HG03045 (cell line): Measurements from ENCODE around the gene LHX2.

Experiments
- ATAC-seq: cut with Tn5 transposase; IDR thresholded peaks from one replicate; pipeline ENCODE4 v1.9.1; 2021; ENCODE audit warnings: mild to moderate bottlenecking, moderate library complexity; ENCODE audit not compliant: unreplicated experiment

Gene LHX2

DNA sequence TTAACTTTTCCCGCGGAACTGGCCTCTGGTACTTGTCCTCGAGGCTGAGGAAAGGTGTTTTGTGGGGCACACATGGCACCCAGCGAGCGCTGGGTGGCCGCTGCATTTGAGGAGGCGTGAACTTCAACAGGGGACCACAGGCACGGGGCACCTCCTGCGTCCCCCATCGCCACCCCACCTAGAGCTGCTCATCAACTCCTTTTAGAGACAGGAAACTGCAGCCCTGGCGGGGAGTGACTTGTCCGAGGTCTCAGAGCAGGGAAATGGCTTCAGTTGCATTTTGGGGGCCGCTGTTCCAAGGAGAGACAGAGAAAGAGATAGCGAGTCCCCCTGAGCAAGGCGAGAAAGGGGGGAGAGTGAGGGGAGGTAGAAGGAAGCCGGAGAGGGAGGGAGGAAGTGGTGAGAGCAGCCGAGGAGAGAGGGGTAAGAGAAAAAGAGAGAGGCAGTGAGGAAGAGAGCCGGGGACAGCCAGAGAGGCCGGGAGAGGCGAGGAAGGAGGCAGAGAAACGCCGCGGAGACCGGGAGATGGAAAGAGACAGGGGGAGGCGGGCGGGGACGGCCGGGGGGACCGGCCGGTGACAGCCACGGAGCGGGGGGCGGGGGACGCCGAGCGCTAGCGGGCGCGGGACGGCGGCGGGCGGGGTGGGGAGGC, 12.5 kb upstream of the LHX2 start:
- no peak for ATAC-seq

DNA sequence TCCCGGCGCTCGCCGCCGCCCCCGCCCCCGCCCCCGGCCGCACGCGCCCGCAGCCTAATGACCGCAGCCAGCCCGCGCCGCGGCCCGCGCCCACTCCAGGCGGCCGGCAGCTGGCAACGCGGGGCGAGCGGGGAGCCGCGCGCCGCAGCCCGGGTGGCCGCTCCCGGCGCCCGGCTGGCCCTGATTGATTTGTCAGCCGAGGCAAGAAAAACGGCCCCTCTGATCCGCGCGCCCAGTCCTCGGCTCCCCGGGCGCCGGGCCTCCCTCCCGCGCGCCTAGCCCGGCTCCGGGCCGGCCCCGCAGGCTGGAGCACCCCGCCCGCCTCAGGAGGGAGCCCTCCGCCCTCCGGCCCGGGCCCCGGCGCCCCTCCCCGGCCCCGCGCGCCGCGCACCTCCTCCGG, 11.9 kb upstream of the LHX2 start:
- ATAC-seq = no peak

DNA sequence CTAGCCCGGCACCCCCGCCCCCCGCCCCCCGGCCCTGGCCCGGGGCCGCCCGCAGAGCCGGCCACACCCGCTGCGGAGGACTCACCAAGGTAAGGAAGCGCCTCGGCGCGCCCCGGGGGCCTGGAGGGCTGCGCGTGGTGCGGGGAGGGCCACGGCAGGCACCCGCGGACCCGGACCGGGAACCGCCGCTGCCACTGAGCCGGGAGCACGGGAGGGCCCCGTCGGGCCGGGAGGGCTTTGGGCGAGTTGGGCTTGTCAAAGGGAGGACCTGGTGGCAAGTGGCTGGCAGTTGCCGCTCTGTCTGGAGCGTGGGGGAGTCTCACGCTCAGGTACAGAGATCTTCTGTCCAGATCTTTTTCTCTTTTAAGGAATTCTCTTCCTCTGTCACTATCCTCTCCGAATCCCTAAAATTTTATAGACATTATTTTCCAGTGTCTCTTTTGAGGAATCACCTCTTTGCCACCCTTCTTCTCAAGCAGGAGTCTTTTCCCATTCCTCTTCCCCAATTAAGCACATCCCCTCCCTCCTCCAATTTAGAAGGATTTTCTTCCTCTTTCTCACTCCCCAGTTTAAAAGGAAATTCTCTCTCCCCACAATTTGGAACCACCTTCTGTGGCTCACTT, 11.3 kb upstream of the LHX2 start:
- ATAC-seq = no peak

DNA sequence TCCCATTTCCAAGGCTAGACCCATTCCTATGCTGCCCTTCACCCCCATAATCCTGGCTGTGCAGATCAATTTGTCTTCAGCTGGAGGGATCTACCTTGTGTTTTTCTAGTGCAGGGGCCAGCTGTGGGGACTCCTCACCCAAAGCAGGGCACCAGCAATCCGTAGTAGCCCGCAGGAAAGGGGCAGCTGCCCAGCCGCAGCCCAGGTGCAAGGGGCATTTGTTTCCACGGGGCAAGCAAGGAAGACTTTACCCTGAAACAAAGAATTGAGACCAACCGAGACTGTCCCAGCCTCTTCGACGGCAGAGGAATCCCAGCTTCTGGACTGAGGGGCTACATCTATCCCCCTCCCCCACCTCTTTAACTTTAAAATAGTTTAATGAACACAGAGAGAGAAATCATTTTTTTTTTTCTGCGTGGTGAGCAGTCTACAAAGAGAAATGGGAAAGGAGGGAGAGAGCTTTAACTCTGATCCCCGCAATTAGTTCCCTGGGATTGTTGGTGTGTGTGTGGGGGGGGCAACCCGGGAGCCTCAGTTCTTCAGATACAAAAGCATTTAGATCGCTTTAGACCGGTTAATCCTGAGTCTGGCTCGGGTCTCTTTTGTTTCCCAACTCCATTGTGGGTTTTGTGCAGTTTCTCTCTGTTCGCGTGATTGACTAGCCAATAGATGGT, 10.6 kb upstream of the LHX2 start:
- no peak for ATAC-seq

DNA sequence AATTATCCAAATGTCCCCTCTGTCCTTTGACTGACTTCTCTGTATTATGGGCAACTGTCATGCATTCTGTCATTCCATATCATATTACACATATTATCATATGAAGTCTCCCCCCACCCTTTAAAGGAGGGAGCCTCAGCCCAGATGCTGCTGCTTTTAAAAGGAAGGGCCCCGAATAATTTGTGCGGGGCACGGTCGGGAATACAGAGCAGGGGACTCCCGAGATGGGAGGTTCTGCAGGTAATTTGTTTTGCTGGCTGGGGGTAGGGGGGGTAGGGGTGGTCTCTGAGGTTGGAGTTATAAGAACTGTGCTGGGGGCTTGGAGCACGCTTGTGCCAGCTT, 10.1 kb upstream of the LHX2 start:
- ATAC-seq = no peak

DNA sequence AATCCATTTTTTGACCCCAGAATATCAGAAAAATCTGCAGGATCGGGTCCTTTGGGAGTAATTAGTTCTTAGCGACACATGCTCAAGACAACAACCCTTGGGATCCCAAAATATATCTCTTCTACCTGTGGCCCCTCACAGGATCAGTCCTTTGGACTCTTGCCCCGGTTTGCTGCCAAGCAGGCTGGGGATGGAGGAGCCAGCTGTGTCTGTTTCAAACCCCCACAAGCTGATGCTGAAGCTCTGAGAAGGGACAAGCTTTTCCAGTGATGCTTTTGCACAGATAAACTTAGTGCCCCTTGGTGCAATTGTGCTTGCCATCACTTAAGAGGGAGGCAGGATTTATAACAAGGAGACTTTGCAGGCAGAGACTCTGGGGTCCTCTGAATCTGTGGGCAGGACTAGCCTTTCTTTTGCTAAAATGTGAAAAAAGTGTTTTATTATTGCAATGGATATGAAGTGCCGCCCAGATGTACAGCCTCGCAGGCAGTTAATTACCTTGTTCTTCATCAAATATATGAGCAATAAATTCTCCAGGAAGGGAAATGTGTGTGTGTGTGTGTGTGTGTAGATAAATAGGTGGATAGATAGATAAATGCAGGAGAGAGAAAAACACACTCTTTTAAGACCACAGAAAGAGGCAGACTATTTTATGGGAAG, 9.6 kb upstream of the LHX2 start:
- ATAC-seq = no peak

DNA sequence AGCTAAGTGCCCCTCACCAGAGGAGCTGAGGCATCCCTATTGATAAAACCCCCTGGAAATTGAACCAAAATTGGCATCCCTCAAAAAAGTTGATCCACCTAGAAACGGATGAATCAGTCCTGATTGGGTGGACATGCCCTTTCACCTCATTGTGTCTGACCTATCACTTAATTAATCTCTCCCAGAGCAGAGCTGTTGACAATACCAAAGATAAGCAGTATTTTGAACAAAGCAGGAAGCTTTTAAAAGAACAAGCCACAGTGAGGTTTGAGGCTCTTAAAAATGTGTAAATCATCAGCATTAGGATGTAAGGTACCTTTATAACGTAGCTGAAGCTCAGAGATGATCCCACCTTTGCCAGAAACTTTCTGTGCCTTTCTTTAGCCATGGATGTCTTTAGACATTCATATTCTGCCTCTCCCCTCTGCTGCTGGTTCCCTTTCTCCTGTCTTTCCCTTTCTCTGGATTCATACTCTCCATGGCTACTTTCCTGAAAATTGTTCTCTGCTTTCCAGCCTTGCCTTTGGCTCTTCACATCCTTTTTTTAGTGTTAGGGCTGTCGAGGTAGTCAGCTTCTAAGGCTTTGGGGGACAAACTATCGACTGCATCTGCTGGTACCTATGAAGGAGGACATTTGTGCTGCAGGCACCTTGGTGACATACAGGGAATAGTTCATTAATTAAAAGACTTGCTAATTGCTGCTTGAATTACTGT, 7.8 kb upstream of the LHX2 start:
- ATAC-seq = no peak

DNA sequence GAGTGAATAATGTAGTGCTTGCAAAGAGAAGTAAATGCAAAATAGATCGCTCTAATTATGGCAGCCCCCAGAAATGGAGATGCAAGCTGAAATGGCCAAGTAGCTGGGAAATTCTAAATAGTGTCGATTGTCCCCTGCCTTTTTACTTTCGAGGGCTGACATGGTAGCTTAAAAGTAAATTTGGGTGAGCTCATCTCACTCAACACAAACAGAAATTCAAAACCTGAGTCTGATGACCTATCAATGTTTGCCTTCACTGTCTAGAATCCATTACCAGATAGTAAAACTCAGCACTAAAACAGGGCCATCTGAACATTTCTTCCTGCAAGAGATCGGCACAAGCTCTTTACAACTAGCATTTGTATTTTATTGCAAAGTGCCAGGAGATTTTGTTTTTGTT, 7.0 kb upstream of the LHX2 start:
- no peak for ATAC-seq

DNA sequence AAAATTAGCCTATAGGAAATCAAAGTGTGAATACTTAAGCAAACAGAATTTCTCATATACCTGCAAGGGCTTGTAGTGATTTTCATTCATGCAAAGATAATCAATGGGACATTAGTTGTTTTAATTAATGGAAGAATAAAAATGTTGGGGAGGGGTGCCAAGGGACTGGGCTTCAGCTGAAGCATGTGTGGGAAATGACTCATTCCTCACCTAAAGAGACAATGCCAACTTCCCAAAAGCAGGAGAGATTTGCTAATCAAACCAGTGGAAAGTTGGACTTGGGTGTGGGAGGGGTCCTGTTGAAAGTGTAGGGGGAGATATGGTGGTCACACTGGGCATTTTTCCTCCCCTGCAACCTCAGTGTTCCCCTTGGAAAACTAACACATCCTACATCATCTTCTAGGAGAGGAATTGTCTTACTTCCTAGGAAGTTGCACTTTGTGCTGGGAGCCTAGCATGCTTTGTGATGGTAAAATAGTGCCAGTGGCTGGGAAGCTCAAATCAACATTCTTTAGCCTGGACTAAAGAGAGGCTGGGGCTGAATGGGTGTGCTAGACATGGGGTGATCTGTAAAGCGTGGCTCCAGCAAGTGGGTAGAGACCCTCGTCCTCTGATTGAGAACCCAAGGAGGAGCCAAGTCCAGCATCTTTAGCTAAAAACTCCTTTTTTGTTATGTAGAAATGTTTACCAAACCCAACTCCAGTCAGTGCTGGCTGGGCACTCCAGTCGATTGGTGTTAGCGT, 6.4 kb upstream of the LHX2 start:
- ATAC-seq = no peak

DNA sequence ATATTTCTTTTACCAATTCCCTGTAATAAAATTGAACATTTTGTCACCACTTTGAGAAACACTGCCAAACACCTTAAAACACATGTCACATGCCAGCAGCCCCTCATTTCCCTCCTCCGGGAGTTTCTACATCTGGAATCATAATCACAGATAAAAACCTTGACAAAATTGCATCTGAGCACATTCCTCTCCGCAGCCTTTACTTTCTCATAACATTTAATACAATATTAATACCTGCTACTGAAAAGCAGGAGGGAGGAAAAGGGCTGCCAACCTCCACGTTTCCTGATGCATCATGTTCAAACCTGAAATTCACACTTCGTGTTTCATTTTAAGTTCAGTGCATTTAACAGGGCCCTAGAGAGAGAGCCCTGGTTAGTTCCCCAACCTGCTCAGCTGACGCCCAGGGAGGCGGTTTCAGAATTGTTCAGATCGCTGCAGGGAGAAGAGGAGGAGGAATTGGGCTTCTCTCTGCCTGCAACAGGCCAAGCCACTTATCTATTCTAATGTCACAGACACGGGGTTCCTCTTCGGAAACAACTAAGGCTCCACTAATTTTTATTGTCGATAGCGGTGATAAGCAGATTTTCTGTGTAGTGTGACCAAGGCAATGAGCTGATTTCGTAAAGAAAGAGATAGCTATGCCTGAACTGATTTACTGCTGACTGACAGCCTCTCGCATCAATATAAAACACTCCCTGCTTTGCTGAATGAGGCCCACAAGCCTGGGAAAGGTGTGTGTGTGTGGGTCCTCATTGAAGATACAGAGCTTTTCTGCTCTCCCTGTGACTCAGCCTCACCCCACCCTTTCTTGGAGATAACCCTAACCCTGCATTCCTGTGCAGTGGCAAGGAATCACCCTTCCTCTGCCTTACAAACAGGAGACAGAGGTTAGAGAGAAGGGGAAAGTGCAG, 4.9 kb upstream of the LHX2 start:
- ATAC-seq = no peak

DNA sequence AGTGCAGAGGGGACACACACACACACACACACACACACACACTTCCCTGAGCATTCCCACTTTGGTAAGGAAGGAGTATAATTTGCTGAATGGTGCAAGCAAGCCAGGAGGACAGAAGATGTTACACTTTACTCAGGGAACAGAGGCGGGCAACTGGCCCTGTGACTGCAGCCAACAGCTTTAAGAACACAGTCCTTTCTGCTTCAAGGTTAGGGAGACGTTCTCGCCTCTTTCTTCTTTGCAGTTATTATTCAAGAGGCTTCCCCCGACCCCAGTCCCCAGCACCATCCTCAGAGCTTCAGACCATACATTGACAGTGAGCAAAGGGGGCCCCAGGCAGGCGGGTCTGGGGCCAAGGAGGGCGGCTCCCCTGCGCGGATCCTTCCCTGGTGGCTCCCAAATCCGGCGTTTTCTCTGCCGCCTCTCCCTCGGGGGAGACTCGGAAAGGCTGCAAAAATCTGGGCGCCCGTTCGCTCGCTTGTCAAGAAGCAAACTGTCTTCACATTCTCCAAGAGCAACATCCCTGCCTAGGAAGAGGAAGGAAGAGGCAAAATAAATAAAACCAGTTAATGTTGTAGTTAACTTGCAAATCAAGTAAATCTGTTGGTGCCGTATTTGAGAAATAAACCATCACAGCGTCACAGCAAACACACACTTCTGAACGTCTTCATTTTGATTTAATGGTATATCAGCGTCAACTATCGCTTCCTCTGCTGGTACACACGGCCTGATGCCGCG, 3.8 kb upstream of the LHX2 start:
- no peak for ATAC-seq

DNA sequence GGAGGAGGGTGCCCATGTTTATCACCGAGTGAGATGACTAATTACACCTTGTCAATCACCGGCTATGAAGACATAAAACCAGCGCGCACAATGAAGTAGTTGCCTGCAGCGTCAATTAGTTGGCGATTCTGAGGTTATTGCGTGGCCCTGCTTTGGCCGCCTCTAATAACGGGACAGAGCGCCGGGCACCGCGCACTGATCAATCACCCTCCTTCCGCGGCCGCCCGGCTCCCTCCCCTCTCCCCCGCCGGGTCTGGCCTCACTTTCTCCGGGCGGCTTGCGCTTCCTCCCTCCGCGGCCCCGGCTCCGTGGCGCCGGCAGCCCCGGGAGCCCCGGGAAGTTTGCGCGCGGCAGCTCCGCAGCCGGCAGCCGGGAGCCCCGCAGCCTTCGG, 3.3 kb upstream of the LHX2 start:
- ATAC-seq = no peak

DNA sequence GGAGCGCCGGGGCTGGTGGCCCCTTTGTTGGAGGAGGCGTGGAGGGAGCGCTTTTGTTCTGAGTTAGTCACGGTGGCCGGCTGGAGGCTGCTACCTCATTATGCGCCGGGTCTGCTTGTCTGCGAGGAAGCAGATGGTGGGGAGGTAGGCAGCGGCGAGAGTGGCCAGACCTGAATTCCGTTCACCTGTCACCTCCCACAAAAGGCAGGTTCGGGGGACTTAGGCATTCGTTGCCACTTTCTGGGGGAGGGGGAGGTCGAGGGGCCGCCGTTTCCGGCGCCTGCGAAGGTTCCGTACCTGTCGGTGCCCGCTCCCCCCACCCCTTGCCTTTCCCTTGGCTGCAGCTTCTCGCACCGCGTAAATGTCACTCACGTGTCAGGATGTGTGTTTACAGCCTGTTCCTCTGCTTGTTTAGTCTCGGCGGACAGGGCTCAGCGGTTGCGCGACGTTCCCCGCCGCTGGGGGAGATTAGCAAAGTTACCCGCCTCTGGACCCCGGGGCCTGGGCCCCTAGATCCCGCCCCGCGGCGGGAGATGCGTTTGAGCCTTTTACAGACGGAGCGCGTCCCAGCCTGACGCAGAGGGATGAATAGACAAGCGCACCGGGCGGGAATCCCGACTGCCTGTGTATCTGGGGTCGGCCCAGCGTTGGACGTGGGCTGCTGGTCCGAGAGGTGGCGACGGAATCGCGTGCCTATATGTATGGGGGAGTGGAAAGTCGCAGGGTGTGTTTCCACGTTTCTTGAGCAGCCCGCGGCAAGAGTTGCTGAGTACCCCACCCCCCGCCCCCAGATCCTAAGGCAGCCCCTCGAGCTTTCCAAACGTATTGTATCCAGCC, 2.7 kb upstream of the LHX2 start:
- no peak for ATAC-seq

DNA sequence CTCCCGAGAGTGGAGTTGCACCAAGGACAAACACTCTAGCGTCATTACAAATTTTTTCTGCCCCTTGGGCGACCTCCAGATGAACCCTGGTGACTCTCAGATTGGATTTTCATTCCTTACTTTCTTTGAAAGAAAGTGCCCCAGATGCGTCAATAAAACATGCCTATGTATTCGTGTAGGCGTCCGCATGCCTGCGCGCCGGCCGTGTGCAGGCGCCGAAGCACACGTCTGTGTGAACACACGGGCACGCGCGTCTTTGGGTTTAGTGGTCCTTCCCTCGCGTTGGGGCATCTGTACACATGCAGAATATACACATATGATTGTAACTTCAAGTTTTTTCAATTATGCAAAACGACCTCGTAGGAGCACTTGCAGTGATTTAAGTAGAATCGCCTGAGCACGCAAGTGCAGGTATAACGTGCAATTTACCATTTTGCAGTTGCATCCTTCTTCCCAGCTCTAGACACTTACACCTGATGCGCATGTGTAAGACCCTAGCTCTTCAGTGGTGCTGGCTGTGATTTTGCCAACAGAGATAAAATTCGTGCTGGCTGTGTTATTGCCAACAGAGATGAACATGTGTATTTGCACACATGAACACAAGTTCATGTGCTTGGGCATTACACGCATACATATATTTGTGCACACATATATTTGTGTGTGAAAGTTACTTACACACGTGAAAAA, 1.9 kb upstream of the LHX2 start:
- ATAC-seq = no peak

DNA sequence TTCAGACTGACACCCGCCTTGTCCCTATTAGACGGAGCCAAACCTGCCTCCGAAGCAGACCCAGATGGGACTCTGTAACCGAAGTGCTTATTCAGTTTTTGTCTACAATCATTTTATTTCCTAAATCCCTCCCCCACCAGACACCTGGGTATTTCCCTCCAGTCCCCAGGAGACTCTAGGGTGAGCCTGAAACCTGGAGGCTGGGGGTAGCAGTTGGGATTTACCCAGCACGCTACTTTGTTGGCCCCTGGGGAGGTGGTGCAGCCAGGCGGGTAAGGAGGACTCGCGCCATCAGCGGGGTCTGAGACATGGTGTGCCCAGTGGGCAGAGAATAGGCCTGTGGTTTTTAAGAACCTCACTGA, 1.3 kb upstream of the LHX2 start:
- no peak for ATAC-seq

DNA sequence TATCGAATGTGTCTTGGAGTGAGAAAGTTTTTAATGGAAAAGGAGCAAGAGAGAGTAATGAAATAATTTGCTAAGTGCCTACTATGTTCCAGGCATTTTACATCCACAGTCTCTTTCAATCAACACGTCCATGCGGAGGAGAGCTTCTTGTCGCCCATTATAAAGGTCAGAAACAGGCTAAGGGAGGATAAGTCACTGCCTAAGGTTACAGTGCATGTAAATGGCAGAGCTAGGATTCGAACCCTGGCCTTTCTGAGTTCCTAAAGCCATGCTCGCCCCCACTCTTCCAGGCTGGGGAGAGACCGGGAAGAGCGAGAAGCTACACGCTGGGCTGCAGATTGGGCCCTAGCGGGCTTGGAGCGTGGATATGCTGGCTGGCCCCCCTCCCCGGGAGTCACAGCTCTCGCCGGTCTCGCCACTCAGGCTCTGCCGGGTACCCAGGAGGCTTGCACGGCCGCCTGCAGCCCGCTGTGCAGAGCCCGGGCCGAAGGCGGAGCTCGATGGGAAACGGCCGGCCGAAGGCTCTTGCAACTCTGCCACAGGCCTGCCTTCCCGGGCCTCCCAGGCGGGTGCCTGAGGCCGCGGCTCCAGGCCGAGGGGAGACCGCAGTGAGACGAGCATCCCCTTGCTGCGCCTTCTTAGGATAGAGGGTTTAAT, 775 bp upstream of the LHX2 start:
- ATAC-seq = no peak
